MM.1S (cell line): Measurements from ENCODE around the gene FGD4.

Experiments
- DNase-seq: peaks from one replicate; pipeline ENCODE4 v3.0.0-alpha.2; 2015
- H2AFZ ChIP-seq: fragments of 300-600 bp; sonication (generic); 2 replicates; pipeline ENCODE4 v1.6.0; 2016; ENCODE audit warnings: antibody characterized with exemption, low read length
- H3F3A ChIP-seq: fragments of 300-600 bp; sonication (generic); 2 replicates; pipeline ENCODE4 v1.6.1; 2016; ENCODE audit warnings: mild to moderate bottlenecking, antibody characterized with exemption, low read length, moderate library complexity, mixed read lengths; ENCODE audit not compliant: insufficient read depth
- H3K27ac ChIP-seq: fragments of 300-600 bp; sonication (generic); 2 replicates; pipeline ENCODE4 v1.5.1; 2016; ENCODE audit warnings: mild to moderate bottlenecking, low read length
- H3K27me3 ChIP-seq: fragments of 300-600 bp; sonication (generic); replicated peaks from 2 replicates; pipeline ENCODE4 v1.6.0; 2016; ENCODE audit warnings: low read length; ENCODE audit not compliant: insufficient read depth
- H3K36me3 ChIP-seq: fragments of 300-600 bp; sonication (generic); replicated peaks from 2 replicates; pipeline ENCODE4 v1.6.1; 2016; ENCODE audit warnings: mild to moderate bottlenecking, low read length, mixed read lengths; ENCODE audit not compliant: insufficient read depth
- H3K4me1 ChIP-seq: fragments of 300-600 bp; sonication (generic); 2 replicates; pipeline ENCODE4 v1.6.1; 2016; ENCODE audit warnings: low read length, mixed read lengths
- H3K4me2 ChIP-seq: fragments of 300-600 bp; sonication (generic); 2 replicates; pipeline ENCODE4 v1.6.0; 2016; ENCODE audit warnings: low read depth, low read length
- H3K4me3 ChIP-seq: fragments of 300-600 bp; sonication (generic); 2 replicates; pipeline ENCODE4 v1.5.1; 2016; ENCODE audit warnings: low read length, mixed read lengths
- H3K79me2 ChIP-seq: fragments of 300-600 bp; sonication (generic); 2 replicates; pipeline ENCODE4 v1.6.1; 2016; ENCODE audit warnings: mixed run types, low read length, mixed read lengths
- H3K9ac ChIP-seq: fragments of 300-600 bp; sonication (generic); 2 replicates; pipeline ENCODE4 v1.6.1; 2016; ENCODE audit warnings: low read length, mixed read lengths
- H3K9me2 ChIP-seq: fragments of 300-600 bp; sonication (generic); replicated peaks from 2 replicates; pipeline ENCODE4 v1.6.1; 2016; ENCODE audit warnings: mild to moderate bottlenecking, low read length, mixed read lengths; ENCODE audit not compliant: insufficient read depth
- H3K9me3 ChIP-seq: fragments of 300-600 bp; sonication (generic); replicated peaks from 2 replicates; pipeline ENCODE4 v1.6.1; 2016; ENCODE audit warnings: mild to moderate bottlenecking, low read length, mixed read lengths; ENCODE audit not compliant: insufficient read depth
- H4K20me1 ChIP-seq: fragments of 300-600 bp; sonication (generic); 2 replicates; pipeline ENCODE4 v1.6.1; 2016; ENCODE audit warnings: mild to moderate bottlenecking, low read length, moderate library complexity, mixed read lengths; ENCODE audit not compliant: insufficient read depth
- CTCF ChIP-seq: fragments of 300-600 bp; sonication (generic); IDR thresholded peaks from 2 replicates; pipeline ENCODE4 v1.5.1; 2016; ENCODE audit warnings: antibody characterized with exemption, low read length, mixed read lengths
- EZH2 ChIP-seq: fragments of 300-600 bp; sonication (generic); optimal IDR thresholded peaks from 2 replicates; pipeline ENCODE3; 2017; ENCODE audit warnings: low read depth, mild to moderate bottlenecking, antibody characterized with exemption, low read length, mixed read lengths
- EZH2phosphoT487 ChIP-seq: fragments of 300-600 bp; sonication (generic); IDR thresholded peaks from 2 replicates; pipeline ENCODE4 v1.6.1; 2018; ENCODE audit warnings: antibody characterized with exemption, low read length

FGD4 gene

GRCh38 chr12:32692358-32692757, 293.0 kb downstream of the FGD4 start:
- no peak overlapping the region for H2AFZ ChIP-seq
- H3F3A ChIP-seq, result no peaks in the 10 kb centered on the region
- H3K27ac ChIP-seq, result no peak overlapping the region
- no peak overlapping the region for H3K9ac ChIP-seq
- no peak overlapping the region for H3K4me3 ChIP-seq
- H3K36me3 ChIP-seq, result 0 out of 2 replicates have a peak, but pooled peaks cover 6% of the 10 kb centered on the region
- no peak overlapping the region for H3K4me2 ChIP-seq
- no peak for DNase-seq
- H4K20me1 ChIP-seq, result 0 out of 2 replicates have a peak, but pooled peaks cover 4% of the 10 kb centered on the region
- peaks cover 100% of the 10 kb centered on the region for H3K79me2 ChIP-seq
- H3K4me1 ChIP-seq, result no peaks in the 10 kb centered on the region
- no peaks in the 10 kb centered on the region for H3K9me3 ChIP-seq
- TF ChIP-seq CTCF (no peak), EZH2 (no peak), EZH2phosphoT487 (no peak)
- no peaks in the 10 kb centered on the region for H3K27me3 ChIP-seq
- H3K9me2 ChIP-seq, result no peaks in the 10 kb centered on the region

GRCh38 chr12:32693036-32693435, 293.7 kb downstream of the FGD4 start:
- Histone ChIP-seq H3K27ac (no peak overlapping the region), H2AFZ (no peak overlapping the region), H3F3A (no peaks in the 10 kb centered on the region), H4K20me1 (0 out of 2 replicates have a peak, but pooled peaks cover 4% of the 10 kb centered on the region), H3K9me3 (no peaks in the 10 kb centered on the region), H3K79me2 (peaks cover 100% of the 10 kb centered on the region), H3K36me3 (0 out of 2 replicates have a peak, but pooled peaks cover 6% of the 10 kb centered on the region), H3K4me1 (no peaks in the 10 kb centered on the region), H3K4me2 (no peak overlapping the region), H3K9me2 (no peaks in the 10 kb centered on the region), H3K4me3 (no peak overlapping the region), H3K9ac (no peak overlapping the region), H3K27me3 (no peaks in the 10 kb centered on the region)
- TF ChIP-seq EZH2 (no peak), CTCF (no peak), EZH2phosphoT487 (no peak)
- DNase-seq, result no peak
